ENCODE results near the gene POC5. TPM values are rescaled to one million over a fixed set of nuclear protein-coding genes. Genes with fewer than 3 reads are reported as not detected.

POC5 gene
- total and polyA plus RNA-seq, 2 experiments from 2014 or later = 4.6 to 19.2 TPM

- Histone ChIP-seq H3K27ac (no peak overlapping the region), H2AFZ (no peak overlapping the region), H3K9me2 (replicated peaks; ENCODE audit: insufficient read depth) (no peaks in the 10 kb centered on the region), H4K20me1 (ENCODE audit: insufficient read depth, poor library complexity, severe bottlenecking) (no peaks in the 10 kb centered on the region), H3K4me1 (ENCODE audit: insufficient read depth) (peaks cover 13% of the 10 kb centered on the region), H3K4me2 (no peak overlapping the region), H3K27me3 (no peaks in the 10 kb centered on the region), H3K9me3 (ENCODE audit: low read depth) (no peaks in the 10 kb centered on the region), H3K79me2 (no peaks in the 10 kb centered on the region), H3K4me3 (no peak overlapping the region), H3K36me3 (replicated peaks; ENCODE audit: insufficient read depth, low read depth) (no peaks in the 10 kb centered on the region)
- no peak for DNase-seq (ENCODE audit: low spot score)
- WGBS (ENCODE audit: low lambda C conversion rate, missing lambda C conversion rate) = 82% methylated on average over 6 of the region's 6 CpGs
- TF ChIP-seq EZH2phosphoT487 (IDR thresholded peaks at IDR 0.05; ENCODE audit: low read depth, severe bottlenecking, unreplicated experiment) (no peak), EZH2 (IDR thresholded peaks at IDR 0.05; ENCODE audit: borderline replicate concordance) (no peak)
- TF ChIP-seq, protein P1, sequence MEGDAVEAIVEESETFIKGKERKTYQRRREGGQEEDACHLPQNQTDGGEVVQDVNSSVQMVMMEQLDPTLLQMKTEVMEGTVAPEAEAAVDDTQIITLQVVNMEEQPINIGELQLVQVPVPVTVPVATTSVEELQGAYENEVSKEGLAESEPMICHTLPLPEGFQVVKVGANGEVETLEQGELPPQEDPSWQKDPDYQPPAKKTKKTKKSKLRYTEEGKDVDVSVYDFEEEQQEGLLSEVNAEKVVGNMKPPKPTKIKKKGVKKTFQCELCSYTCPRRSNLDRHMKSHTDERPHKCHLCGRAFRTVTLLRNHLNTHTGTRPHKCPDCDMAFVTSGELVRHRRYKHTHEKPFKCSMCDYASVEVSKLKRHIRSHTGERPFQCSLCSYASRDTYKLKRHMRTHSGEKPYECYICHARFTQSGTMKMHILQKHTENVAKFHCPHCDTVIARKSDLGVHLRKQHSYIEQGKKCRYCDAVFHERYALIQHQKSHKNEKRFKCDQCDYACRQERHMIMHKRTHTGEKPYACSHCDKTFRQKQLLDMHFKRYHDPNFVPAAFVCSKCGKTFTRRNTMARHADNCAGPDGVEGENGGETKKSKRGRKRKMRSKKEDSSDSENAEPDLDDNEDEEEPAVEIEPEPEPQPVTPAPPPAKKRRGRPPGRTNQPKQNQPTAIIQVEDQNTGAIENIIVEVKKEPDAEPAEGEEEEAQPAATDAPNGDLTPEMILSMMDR (IDR thresholded peaks at IDR 0.05; ENCODE audit: poor library complexity) = no peak
These were observed 50.4 kb downstream of the POC5 start for GRCh38 chr5:75666801-75667200.

- Histone ChIP-seq H3K4me2 (no peak overlapping the region), H3K9me2 (replicated peaks; ENCODE audit: insufficient read depth) (no peaks in the 10 kb centered on the region), H4K20me1 (ENCODE audit: insufficient read depth, poor library complexity, severe bottlenecking) (no peaks in the 10 kb centered on the region), H3K27ac (no peak overlapping the region), H3K4me3 (no peak overlapping the region), H3K36me3 (replicated peaks; ENCODE audit: insufficient read depth, low read depth) (no peaks in the 10 kb centered on the region), H3K27me3 (no peaks in the 10 kb centered on the region), H2AFZ (no peak overlapping the region), H3K4me1 (ENCODE audit: insufficient read depth) (peaks cover 13% of the 10 kb centered on the region), H3K9me3 (ENCODE audit: low read depth) (no peaks in the 10 kb centered on the region), H3K79me2 (no peaks in the 10 kb centered on the region)
- 100% methylated on average over 2 of the region's 2 CpGs for WGBS (ENCODE audit: low lambda C conversion rate, missing lambda C conversion rate)
- TF ChIP-seq, protein P1 (IDR thresholded peaks at IDR 0.05; ENCODE audit: poor library complexity) = no peak
- no peak for TF ChIP-seq EZH2phosphoT487 (IDR thresholded peaks at IDR 0.05; ENCODE audit: low read depth, severe bottlenecking, unreplicated experiment)
- TF ChIP-seq EZH2 (IDR thresholded peaks at IDR 0.05; ENCODE audit: borderline replicate concordance) = no peak
- no peak for DNase-seq (ENCODE audit: low spot score)
These were observed 52.3 kb downstream of the POC5 start for GRCh38 chr5:75664979-75665378.

DNA sequence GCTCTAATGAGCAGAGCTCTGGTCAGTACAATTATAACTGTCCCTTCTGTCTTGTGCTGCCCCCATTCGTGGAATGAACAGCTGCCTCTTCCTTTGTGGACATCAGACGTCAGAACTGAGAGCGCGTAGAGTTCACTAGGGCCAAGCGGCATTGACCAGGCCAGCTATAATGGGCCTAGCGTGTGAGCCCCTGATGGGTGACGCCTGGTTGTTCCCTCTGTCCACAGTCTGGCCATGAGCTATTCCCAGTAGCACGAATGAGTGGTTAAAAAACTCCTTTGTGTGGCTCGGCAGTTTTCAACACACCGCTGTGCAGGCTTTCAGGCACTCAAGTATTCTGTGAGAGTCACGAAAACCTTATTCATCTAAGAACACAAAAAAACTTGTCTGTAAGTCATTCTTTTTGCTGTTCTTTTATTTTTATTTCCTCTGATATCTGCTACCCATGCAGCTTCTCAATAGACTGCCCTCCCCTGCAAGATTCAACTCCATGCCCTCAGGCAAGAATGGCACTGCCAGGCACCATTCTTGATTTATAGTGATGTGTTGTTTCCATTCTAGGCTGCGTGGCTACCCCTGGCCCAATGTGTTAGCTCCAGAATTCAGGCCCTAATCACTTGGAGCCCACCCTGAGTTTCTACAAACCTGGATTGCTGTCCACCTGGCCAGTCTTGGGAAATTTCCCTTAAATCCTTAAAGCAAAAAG is 53.5 kb downstream of the POC5 start:
- no peaks in the 10 kb centered on the region for H3K9me3 ChIP-seq (ENCODE audit: low read depth)
- H3K36me3 ChIP-seq (replicated peaks; ENCODE audit: insufficient read depth, low read depth) = no peaks in the 10 kb centered on the region
- H3K79me2 ChIP-seq = no peaks in the 10 kb centered on the region
- no peak overlapping the region for H3K4me3 ChIP-seq
- peaks cover 2% of the 10 kb centered on the region for H3K4me1 ChIP-seq (ENCODE audit: insufficient read depth)
- 89% methylated on average over 12 of the region's 12 CpGs for WGBS (ENCODE audit: low lambda C conversion rate, missing lambda C conversion rate)
- H3K4me2 ChIP-seq = no peak overlapping the region
- no peak for TF ChIP-seq EZH2 (IDR thresholded peaks at IDR 0.05; ENCODE audit: borderline replicate concordance)
- TF ChIP-seq, protein P1 (IDR thresholded peaks at IDR 0.05; ENCODE audit: poor library complexity) = no peak
- no peak for TF ChIP-seq EZH2phosphoT487 (IDR thresholded peaks at IDR 0.05; ENCODE audit: low read depth, severe bottlenecking, unreplicated experiment)
- no peak overlapping the region for H3K27ac ChIP-seq
- H3K9me2 ChIP-seq (replicated peaks; ENCODE audit: insufficient read depth) = no peaks in the 10 kb centered on the region
- H3K27me3 ChIP-seq = no peaks in the 10 kb centered on the region
- no peaks in the 10 kb centered on the region for H4K20me1 ChIP-seq (ENCODE audit: insufficient read depth, poor library complexity, severe bottlenecking)
- no peak for DNase-seq (ENCODE audit: low spot score)
- H2AFZ ChIP-seq = no peak overlapping the region

Measured in hepatocyte (in vitro differentiated cells).